Measurements from ENCODE around the gene PCGF3.

Gene PCGF3

GRCh38 chr4:785332-786073, 79.9 kb downstream of the PCGF3 start:
- no peak for FAIRE-seq

- no peak for FAIRE-seq
These were observed 80.6 kb downstream of the PCGF3 start for GRCh38 chr4:786074-786741.

DNA sequence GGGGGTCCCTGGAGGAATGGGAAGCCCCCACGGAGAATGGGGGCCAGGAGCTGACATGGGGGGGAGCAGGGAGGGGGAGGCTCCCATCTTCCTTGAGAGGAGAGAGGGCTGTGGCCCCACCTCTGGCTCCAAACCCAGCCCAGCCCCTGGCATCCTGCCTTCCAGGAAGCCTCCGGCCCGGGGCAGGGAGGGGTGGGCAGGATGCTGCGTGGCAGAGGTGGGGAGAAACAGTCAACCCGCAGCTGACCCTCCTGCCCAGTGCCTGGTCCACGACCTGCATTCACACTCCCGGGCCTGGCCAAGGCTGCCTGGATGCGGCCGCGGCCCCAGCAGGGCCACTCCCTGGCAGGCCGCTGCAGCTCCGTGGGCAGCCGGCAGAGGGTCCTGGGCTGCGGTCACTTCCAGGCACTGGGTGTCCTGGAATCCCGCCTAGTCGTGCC, 81.2 kb downstream of the PCGF3 start:
- no peak for FAIRE-seq

DNA sequence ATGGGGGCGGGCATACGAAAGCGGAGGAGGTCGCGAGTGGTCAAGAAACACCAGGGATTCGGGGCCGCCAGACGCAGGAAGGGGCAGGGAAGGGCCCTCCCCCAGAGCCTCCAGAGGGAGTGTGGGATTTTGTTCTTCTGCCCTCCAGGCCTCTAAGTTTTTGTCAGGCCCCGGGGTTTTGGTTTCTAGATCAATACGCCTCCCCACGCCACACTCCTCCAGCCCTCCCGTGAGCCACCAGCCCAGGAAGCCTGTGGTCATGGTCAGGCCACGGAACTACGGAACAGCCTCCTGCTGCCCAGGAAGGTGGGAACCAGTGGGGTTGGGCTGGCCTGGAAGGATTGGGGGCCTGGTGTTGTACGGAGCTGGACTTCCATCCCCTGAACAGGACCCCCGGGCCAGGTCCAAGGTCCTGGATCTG, 81.9 kb downstream of the PCGF3 start:
- no peak for FAIRE-seq

- FAIRE-seq = no peak
These were observed 82.5 kb downstream of the PCGF3 start for GRCh38 chr4:788006-788635.

- no peak for FAIRE-seq
These were observed 83.1 kb downstream of the PCGF3 start for GRCh38 chr4:788636-789297.

GRCh38 chr4:789571-790465, 84.2 kb downstream of the PCGF3 start:
- no peak for FAIRE-seq

DNA sequence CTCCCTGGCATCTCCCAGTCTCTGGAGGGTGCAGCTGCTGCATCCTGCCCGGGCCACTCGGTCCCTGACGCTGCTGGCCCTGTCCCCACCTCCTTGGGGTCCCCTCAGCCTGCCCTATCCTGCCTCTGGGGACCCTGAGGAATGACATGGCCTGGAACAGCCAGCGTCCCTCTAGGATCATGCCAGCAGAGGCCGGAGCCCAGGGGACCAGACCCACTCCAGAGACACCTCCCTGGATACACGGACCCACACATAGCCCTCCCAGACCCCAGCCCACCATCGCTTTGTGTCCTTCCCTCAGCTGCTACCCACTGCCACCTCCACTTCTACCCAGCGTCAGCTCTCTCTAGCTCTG, 84.8 kb downstream of the PCGF3 start:
- FAIRE-seq = no peak

DNA sequence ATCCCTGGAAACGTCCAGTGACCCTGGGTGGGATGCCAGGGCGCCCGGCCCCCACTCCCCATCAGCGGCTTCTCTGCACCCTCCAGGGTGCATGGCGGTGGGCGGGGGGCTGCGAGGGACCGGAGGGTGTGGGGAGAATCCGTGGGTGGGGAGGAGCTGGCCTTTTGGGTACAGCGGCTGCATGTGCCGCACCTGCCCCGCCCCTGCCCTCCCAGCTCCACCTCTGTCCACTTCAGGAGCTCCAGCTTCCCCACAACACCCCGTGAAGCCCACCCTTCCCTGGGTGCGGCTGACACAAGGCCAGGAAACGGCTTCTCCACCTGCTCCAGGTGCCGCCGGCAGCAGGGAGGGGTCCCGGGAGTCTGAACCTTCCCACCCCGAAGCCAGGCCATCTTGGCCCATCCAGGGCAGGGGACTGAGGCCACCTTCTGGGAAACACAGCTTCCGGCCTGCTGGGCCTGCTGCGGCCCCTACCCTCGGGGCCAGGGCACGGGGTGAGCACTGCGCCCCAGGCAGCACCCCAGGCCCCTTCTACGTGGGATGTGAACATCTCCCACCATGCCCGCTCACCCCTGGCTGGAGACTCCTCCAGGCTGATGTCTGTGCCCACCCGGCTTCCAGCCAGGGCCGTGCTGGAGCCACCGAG, 85.7 kb downstream of the PCGF3 start:
- no peak for FAIRE-seq

- no peak for FAIRE-seq
These were observed 86.4 kb downstream of the PCGF3 start for GRCh38 chr4:791898-792625.

GRCh38 chr4:792626-793092, 87.0 kb downstream of the PCGF3 start:
- FAIRE-seq = no peak

DNA sequence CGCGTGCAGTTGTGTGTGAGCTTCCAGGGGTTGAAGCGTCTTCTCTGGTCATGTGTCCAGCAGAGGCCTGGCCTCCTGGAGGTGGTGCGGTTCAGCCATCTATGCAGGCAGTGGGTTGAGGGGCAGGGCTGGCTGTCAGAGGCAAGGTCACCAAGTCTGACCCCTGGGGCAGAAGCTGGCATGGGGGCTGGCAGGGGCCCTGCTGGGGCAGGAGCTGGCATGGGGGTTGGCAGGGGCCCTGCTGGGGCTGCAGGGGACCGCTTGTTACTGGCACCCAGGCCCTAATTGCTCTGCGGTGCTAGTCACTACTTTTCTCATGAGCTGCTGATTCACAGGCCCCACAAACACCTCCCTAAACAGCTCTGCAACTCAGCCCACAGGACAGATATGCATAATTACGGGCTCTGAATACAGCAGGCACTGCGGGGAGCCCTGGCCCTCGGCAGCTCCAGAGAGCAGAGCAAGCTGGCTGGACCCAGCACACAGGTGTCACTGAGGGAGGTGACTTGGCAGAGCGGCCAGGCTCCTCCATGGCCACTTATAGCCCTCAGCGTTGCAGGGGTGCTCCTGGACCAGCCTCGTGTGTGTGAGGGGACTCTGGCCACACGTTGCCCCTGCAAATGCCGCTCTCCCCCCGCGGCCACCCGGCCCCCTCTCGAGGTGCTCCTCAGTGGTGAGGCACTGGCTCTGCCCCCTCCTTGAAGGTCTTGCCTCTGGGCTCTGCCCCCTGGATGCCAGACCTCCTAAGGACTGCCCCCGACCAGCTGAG, 87.6 kb downstream of the PCGF3 start:
- no peak for FAIRE-seq

- no peak for FAIRE-seq
These were observed 88.4 kb downstream of the PCGF3 start for GRCh38 chr4:793941-794621.

GRCh38 chr4:794900-795725, 89.5 kb downstream of the PCGF3 start:
- no peak for FAIRE-seq

DNA sequence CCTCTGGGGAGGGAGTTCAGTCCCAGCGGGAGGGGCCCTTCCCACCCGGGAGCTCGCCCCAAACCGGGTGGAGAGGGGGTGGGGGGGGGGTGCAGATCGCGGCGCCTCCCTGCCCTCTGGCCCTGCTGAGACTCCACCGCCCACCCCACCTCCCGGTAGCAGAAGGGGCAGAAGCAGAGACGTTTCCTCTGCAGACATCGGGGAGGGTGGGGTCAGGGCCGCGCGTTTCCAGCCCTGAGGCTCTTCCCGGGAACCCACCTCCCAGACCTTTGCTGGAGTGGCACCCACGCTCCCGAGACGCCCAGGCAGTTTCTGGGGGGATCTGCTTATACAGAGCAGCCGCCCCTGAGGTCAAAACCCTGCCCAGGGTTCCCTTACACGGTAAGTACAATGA, 90.1 kb downstream of the PCGF3 start:
- FAIRE-seq = no peak

DNA sequence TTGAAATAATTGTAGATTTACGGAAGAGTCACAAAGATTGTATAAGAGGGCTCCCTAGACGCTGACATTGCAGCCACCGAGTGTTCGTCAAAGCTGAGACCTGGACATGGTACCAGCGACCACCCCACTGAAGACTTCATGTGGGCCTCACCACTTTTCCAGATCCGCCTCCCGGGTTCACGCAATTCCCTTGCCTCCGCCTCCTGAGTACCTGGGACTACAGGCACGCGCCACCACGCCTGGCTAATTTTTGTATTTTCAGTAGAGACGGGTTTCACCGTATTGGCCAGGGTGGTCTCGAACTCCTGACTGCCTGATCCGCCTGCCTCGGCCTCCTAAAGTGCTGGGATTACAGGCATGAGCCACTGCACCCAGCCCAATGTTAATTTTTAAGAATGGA, 90.6 kb downstream of the PCGF3 start:
- FAIRE-seq = no peak

DNA sequence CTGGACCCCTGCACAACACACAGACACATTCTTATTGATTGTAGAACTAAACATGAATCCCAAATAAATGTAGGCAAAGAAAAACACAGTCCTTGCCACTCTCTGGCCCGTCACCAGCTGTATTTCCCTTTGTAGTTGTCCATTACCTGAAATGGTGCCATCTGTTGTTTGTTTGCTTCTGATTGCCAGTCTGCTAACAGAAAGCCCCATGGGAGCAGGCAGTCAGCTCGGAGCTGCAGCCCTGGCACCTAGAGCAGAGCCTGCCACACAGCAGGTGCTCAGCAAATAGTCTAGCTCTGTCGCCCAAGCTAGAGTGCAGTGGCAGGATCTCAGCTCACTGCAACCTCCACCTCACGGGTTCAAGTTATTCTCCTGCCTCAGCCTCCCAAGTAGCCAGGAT, 91.4 kb downstream of the PCGF3 start:
- FAIRE-seq = no peak

DNA sequence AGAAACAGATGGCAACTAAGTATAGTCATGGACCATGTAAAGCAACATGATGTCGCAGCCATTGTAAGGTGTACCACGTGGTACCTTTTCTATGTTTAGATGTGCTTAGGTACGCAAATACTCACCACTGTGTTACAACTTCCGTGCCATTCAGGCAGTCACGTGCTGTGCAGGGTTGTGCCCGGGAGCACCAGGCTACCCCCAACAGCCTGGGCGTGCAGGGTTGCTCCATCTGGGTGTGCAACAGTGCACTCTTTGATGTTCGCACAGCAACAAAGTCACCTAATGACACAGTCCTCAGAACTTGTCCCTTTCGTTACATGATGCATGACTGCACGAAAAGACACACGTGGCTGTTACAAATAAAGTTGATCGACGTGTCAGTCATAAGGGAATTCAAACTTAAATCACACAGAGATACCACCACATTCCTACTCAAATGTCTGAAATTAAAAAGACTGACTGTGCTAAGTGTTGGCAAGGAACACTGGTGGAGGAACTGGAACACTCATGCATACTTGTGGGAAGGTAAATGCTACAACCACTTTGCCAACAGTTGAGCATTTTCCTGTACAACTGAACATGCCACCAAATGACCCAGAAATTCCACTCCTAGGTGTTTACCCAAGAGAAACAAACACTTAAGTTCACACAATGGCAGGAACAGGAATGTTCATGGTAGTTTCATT, 95.9 kb downstream of the PCGF3 start:
- no peak for FAIRE-seq

Measured in colon (tissue), 2 donors.